HuH-7 (cell line): ENCODE data around the gene FCHSD2.
A peak's percentile ranks its signal among the peaks of the same experiment; 100 is the strongest.
"Not testable (repeated sequence)": the region's sequence is repeated elsewhere in the genome, so short reads cannot be mapped to it uniquely, and the experiment has no call there.

Experiments
- DNase-seq: peaks from one replicate; pipeline ENCODE4 v3.0.0; 2011; ENCODE audit warnings: low spot score

The FCHSD2 gene

DNA sequence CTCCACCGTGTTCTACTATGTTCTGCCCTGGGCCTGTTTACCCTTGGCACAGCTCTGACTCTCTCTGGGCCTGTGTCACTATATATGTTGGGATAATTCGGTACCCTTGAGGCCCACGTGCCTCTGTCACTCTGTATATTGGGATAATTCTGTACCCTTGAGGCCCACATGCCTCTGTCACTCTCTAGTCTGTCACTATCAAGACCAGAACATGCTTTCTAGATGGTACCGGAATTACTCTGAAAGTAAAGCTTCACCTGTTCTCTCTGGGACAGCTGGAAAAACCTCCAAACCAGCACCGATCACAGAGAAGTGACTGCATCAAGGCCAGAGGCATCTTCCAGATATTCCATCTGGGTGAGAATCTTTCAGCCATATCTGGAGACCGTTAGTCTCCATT lies 9.3 kb upstream of the FCHSD2 start:
- DNase-seq: no peak

DNA sequence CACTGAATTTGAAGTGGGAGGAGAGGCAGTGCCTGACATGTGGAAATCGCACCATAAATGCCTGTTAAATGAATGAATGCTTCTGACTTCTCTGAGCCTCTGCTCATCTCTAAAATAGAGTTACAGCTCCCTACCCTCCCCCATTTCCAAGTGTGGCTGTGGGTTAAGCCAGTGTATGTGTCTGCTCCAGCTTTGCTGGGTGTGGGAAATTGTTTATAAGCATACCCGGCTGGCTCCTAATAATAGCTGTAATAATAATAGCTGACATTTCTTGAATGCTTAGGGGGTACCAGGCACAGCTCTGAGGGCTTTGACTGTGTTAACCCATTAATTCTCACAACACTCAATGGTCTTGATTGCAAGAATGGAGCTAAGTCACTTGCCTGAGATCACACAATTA lies 7.0 kb upstream of the FCHSD2 start:
- DNase-seq: no peak

DNA sequence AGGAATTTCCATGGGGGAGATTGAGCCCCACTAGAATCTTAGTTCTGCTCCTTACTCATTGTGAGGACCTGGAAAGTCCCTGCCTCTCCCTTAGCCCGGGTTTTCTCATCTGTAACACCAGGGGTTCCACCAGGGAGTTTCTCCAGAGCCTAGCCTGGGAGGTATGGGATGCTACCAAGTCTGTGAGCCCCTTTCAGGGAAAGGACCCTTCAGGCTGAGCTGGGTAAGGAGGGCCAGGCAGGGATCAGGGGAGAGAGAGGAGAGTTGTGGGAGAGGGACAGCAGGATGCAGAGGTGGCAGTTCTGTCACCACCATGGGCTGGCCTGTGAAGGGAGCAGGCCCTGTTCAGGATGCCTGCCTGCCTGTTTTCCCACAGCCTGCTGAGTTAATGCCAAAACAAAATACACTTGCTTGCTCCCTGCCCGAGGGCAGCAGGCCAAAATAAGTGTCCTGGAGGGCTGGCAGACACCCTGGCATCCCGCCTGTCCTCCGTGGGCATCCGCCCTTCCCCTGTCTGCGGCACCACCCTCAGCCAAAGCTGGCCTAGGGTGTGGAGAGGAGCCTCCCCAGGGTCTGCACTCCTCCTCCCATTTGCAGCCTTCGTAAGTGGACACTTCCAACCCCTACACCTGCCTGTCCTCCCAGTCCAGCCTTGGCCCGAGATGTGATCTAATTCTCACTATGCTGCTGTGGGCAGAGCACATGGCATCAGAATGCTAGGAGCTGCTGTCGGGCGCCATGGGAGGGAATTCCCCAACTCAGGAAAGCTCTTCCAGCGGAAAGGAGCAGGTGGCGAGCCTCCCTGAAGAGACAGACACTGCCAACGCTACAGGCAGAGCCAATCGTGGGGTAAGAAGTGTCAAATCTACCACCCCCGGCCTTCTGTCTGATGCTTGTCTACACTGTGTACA lies 5.9 kb upstream of the FCHSD2 start:
- no peak for DNase-seq

DNA sequence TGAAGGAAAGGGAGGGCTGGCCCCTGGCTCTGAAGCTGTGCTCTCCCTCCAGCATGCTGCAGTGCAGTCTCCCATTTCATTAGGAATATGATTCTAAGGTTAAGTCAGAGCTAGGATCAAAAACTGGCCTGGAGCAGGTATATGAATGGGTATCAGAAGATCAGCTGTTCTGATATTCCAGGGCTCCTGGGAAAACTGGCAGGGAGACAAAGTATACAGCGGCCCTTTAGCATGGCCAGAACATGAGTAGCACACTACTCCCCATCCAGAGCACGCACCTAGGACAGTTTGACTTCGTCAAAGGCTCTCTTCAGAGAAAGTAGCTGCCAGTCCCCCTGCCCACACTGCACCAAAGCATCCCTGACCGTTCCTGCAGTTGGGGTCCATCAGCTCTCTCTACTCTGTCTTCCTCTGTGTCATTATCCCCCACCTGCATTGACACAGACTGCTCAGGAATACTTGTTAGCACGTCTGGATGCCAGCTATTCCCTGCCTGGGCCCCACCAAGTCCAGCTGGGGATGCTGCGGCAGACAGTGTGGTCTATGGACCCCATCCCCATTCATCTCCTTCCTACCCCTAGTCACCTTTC lies 4.0 kb upstream of the FCHSD2 start:
- DNase-seq: no peak

DNA sequence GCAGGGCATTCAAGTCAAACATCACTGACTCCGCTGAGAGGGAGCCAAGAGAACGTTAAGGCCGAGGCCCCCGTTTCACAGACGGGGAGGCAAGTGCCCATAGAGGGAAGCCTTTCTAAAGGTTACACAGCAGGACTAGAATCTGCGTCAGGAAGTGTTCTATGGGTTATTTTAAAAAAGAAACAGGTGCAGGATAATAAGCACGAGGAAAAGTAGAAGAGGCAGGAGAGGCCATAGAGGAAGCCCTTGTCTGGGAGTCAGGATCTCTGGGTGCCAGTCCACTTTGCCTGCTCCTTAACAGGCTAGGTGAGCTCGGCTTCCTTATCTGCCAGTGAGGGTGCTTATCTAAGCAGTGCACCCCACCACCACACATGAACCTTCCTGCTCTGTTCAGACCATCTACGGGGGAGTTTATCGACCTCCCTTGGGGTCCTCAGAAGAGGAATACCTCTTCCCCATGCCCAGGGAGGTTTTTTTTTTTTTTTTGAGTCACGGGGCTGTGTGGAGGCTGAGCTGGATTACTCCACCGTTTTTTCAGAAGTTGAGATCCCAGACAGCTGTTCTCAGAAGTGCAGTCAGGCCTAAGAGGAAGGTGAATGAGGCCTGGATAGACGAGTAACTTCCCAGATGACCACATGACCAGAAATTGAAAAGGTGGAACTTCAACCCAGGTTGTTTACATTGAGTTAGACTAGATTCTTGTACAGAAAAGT lies 1.2 kb upstream of the FCHSD2 start:
- DNase-seq: no peak

DNA sequence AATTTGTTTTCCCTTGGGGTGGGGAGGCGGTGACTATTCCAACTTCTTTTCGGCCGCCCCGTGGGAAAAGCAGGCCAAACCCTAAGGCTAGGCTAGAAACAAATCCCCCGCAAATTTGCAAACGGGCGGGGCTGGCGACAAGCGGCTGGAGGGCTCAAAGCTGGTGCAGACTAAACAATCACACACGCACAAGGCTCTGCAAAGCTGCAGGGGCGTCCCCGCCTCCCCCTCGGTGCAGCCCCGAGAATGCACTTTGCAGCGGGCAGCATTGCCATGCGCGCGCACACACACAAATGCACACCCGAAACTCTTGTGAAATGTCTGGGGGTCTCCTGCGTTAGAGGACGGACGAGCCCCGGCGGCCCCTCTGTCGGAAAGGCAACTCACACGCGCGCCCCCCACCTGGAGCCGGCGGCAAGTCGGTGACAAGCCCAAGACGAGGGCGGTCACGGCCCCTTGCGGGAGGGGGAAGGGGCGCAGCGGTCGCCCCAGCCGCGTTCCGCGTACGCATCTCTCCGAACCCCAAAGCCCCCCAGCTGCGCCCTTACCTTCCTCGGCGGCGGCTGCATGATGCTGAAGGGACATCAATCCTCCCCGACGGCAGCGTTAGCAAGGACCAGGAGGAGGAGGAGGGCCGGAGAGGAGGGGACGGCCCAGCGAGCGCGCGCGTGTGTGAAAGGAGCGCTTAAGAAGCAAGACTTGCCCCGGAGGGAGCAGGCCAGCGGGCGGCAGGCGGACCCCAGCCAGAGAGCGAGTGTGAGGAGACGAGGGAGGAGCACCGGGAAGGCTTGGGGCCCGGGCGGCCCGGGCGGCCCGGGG lies 600 bp downstream of the FCHSD2 start:
- DNase-seq: no peak

DNA sequence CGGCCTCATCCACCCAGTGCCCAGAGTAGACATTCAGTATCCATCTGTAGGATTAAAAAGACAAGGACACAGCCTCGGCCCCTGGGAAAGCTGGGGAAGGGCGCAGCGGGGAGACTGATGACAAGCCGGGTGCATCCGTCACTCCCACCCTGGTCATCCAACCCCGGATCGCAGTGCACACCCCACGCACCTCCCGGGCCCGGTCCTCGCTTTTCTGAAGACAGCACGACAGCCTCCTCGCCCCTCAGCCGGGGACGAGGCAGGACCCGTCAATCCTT lies 1.1 kb downstream of the FCHSD2 start:
- peak; percentile 26 for DNase-seq

DNA sequence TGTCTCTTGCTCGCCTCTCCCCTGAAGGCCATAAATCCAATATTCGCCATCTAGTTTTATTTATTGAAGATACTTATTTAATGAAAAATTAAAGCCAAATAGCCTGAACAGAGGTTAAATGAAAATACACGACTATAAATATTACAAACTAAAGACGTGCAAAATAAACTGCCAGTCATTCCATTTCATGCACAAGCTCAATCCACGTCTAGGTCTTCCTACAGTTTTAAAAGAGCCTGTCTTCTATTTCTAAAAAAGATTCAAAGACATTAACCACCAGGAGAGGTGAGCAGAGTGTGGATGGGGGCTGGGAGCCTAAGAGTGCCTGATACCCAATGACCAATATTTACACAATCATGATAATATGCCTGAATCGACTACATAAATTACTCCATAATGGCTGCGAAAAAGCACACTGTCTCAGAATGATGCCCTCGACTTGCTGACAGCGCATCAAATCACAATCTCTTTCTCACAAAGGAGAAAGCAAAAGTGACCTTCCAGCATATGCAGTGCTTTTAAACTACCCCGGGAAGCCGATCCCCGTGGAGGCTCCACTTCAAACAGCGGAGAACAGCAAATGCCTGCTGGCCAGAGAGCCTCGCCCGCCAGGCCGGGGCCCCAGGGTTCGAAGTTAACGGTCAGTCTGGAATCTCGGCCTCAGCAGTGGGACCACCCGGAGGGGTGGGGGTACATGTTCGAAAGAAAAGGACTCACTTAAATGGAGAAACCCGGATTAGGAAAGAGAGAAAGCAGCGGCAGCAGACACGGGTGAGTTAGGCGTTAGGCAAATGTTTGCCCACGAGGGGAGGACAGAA lies 1.7 kb downstream of the FCHSD2 start:
- peak; percentile 53 for DNase-seq

DNA sequence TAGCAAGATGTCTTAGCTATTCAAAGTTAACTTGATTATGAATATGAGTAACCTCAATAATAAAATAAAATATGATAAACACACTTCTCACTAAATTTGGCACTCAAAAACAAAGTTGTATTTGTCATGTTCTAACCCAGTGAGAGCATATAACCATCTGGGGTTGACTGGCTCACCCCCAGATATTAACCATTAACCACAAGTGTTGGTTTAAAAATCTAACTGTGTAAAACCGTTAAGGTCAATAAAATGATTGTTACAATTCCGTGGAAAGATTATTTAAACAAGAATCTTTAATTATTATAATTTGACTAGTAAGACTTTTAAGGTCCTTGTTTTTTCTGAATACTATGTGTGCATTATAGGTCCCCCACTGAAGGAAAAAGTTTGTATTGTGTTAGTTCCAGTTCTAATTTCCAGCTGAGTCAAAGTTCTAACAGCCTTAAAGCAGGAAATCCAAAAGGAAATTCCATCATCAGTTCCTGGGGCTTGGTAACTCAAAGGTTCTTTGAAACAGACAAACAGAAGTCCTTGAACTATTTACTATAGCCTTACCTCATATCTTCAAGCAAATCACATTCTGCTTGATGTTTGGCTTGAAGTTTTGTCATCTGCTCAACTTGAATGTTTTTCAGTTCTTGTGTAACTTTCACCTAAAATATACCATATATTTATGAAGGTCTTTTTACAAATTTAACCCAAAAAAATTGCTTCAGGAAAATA lies 2.5 kb downstream of the FCHSD2 start:
- DNase-seq: no peak

DNA sequence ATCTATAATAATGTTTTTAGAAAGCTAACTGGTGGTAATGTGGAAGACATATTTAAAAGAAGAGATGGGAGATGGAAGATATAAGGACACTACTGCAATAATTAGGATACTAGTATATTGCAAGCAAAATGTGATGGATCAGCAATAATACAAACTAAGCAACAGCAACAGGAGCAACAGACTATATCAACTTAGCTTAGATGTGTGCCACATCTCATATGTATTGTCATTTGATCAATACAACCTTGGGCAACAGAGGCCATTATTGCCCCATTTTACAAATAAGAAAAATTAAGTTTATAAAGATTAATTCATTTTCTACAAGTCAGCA lies 4.2 kb downstream of the FCHSD2 start:
- DNase-seq: no peak

DNA sequence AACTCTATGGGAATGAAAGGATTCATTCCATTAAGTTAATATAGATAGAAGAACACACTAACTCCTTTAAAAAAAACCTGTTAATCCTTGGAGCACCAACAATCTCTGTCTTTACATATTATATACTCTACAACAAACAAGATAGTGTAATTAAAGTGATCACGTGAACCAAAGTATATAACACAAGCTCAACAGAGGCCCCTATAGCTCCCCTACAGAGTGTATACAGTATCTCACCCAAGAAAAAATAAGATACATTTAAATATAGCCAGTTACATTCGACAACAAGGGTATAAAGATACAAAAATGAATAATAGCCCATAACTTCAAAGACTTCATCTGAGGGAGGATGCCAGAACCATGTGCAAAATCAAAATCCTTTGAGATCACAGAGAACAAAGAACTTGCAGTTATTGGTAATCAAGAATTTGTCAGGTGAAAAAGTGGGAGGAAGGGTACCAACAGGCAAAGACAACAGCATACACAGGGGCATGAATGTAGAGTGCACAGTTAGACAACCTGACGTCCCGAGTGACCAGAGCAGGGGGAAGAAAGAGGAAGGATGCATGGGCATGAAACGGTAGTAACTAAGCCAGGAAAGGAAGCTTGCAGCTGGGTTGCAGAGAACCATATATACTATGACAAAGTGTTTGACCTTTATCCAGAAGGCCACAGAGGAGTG lies 4.7 kb downstream of the FCHSD2 start:
- no peak for DNase-seq

DNA sequence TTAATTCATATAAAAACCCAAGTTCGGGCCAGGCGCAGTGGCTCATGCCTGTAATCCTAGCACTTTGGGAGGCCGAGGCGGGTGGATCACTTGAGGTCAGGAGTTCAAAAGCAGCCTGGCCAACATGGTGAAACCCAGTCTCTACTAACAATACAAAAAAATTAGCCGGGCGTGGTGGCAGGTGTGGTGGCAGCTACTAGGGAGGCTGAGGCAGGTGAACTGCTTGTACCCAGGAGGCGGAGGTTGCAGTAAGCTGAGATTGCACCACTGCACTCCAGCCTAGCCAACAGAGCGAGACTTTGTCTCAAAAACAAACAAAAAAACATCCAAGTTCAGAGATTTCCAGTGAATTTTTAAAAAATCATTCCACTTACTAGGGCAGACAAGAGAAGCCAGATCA lies 5.4 kb downstream of the FCHSD2 start:
- DNase-seq: not testable (repeated sequence)

DNA sequence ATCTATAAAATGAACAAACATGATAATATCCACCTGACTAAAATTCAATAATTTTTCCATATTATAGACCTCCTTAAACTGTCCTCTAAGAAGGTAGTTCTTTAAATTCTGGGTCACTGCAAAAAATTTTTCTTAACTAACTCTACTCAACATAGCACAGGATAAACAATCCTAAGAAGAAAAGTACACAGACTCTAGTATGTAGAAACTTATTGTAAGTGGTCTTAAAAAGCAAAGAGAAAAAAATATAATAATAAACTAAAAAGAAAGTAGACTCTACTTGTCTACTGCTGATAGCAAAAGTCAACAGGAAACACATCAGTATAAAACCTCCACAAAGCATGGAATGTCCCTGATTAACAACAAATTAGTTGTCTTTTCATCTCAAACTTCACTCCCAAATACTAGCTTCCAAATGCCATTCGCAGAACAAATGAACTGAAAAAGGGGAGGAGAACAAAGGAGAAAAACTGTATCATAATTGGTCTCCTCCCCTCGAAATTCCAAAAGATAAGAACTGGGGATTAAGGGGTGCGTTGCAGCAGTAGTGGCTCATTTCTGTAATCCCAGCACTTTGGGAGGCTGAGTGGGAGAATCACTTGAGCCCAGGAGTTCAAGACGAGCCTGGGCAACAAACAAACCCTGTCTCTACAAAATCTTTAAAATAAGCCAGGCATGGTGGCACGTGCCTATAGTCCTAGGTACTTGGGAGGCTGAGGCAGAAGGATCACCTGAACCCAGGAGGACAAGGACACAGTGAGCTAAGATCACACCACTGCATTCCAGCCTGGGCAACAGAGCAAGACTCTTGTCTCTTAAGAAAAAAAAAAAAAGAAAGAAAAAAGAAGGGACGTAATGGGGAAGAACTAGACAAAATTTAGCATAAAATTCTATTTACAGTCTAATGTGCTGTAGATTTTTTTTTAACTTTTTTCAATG lies 6.5 kb downstream of the FCHSD2 start:
- no peak for DNase-seq

DNA sequence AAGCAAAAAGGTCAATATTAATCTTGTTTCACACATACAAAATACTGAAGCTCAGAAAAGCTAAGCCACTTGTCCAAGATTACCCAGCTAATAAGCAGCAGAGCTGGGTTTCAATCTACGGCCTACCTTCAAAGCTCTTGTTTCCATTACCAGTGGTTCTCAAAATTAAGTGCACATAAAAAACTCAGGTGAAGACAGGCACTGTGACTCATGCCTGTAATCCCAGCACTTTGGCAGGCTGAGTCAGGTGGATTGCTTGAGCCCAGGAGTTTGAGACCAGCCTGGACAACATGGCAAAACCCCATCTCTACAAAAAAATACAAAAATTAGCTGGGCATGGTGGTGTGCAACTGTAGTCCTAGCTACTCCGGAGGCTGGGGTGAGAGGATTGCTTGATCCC lies 9.8 kb downstream of the FCHSD2 start:
- DNase-seq: not testable (repeated sequence)

DNA sequence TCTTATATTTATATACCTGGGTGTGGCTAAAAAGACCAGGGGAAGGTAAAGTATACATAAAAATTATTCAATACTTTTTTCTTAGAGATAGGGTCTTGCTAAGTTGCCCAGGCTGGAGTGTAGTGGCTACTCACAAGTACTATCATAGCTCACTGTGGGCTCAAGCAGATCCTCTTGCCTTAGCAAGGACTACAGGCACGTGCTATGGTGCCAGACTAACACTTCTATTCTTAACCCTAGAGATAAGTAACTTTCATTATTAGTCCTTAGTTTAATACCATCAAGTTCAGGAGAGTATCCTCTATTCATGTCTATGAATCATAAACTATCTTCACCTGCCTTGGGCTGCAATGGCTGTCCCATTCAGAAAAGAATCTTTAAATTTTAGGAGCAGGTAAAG lies 11.9 kb downstream of the FCHSD2 start:
- DNase-seq: no peak

DNA sequence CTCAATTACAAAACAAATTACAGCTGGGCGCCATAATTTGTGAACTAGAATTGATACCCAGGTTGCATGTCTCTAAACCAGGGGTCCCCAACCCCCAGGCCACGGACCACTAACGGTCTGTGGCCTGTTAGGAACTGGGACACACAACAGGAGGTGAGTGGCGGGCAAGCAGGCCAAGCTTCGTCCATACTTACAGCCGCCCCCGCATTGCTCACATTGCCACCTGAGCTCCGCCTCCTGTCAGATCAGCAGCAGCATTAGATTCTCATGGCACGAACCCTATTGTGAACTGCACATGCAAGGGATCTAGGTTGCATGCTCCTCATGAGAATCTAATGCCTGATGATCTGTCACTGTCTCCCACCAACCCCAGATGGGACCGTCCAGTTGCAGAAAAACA lies 12.9 kb downstream of the FCHSD2 start:
- DNase-seq: no peak

DNA sequence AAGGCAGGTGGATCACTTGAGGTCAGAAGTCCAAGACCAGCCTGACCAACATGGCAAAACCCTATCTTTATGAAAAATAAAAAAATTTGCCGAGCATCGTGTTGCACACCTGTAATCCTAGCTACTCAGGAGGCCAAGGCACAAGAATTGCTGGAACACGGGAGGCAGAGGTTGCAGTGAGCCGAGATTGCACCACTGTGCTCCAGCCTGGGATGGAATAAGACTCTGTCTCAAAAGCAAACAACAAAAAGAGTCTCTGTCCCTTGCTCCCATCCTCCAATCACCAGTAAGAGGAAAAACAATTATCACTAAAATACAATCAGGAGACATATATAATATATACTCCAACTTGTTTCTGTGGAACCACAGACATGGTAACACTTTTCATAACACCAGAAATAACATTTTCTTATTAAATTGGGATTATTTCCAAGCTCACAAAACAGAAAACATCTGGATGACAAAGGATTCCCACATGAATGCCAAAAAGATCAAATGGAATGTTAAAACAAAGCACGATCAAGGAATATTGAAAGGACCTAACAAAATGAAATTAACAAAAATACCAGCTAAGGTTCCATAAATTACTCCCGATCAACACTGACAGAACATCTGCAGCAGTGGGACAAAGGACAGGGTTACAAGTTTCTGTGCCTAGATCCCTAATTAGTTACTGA lies 15.2 kb downstream of the FCHSD2 start:
- no peak for DNase-seq

DNA sequence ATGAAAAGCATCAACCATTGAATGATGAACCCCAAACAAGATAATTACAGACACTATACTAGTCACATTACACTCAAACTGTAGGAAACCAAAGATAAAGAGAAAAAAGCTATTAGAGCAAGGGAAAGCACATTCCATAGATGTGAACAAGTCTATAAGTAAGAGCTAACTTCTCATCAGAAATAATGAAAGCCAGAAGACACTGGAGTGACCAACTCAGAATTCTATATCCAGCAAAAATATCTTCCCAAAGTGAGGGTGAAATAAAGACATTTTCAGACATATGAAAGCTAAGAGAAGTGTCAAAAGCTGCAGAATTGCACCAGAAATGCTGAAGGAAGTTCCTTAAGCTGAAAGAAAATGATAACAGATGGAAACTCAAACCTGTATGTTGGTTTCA lies 17.3 kb downstream of the FCHSD2 start:
- no peak for DNase-seq

DNA sequence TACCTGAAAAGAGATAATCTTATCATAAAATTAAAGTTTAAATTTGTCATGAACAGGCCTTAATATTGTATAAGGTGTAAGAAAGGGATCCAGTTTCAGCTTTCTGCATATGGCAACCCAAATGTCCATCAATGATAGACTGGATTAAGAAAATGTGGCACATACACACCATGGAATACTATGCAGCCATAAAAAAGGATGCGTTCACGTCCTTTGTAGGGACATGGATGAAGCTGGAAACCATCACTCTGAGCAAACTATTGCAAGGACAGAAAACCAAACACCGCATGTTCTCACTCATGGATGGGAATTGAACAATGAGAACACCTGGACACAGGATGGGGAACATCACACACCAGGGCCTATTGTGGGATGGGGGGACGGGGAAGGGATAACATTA lies 18.2 kb downstream of the FCHSD2 start:
- not testable (repeated sequence) for DNase-seq
